ENCODE measurements around the gene SASH1.

SASH1 gene

DNA sequence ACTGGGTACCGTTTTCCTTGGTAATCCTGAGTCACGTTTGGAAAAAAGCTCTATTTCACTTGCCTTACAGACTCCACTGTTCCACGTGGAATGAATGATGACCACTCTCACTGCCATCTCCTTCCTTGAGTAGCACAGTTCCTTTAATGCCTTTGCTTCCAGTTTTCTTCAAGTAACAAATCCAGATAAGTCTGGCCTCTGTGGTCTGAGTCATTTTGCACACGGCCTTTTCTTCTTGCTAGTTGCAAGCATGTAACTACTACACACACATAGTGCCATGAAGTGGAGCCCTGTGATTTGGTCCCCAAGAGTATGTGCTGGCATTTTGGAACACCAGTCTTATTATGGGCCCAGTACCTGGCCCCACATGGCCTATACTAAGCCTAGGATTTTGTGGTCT lies 182.8 kb downstream of the SASH1 start:
- H3K27ac ChIP-seq (ENCODE audit: low read depth, low read length): no peak overlapping the region
- peaks cover 19% of the 10 kb centered on the region for H3K36me3 ChIP-seq (ENCODE audit: insufficient read depth, low read length)
- 92% methylated on average over 4 of the region's 4 CpGs for WGBS
- H3K27me3 ChIP-seq (ENCODE audit: insufficient read depth, low read length): no peaks in the 10 kb centered on the region
- no peak overlapping the region for H3K4me3 ChIP-seq (ENCODE audit: low read length)
- H3K4me1 ChIP-seq (ENCODE audit: insufficient read depth, low read length): peaks cover 27% of the 10 kb centered on the region
- no peaks in the 10 kb centered on the region for H3K9me3 ChIP-seq (ENCODE audit: insufficient read depth, low read depth, low read length)
- H3K9ac ChIP-seq (ENCODE audit: low read depth, low read length): no peak overlapping the region

DNA sequence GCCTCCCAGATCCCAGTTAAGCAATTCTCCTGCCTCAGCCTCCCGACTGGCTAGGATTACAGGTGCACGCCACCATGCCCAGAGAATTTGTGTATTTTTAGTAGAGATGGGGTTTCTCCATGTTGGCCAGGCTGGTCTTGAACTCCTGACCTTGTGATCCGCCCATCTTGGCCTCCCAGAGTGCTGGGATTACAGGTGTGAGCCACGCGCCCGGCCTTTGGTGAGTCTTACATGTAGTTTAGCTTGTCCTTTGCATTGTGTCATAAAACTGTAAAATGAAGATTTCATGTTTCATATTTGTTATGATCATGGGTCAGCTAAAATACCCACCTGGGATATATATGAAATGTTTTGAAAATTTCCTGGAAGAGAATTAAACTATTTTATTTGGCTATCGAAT lies 183.5 kb downstream of the SASH1 start:
- Histone ChIP-seq H3K9ac (ENCODE audit: low read depth, low read length) (no peak overlapping the region), H3K27ac (ENCODE audit: low read depth, low read length) (no peak overlapping the region), H3K27me3 (ENCODE audit: insufficient read depth, low read length) (no peaks in the 10 kb centered on the region), H3K36me3 (ENCODE audit: insufficient read depth, low read length) (peaks cover 15% of the 10 kb centered on the region), H3K9me3 (ENCODE audit: insufficient read depth, low read depth, low read length) (no peaks in the 10 kb centered on the region), H3K4me1 (ENCODE audit: insufficient read depth, low read length) (peaks cover 28% of the 10 kb centered on the region), H3K4me3 (ENCODE audit: low read length) (no peak overlapping the region)
- WGBS: 97% methylated on average over 7 of the region's 7 CpGs

DNA sequence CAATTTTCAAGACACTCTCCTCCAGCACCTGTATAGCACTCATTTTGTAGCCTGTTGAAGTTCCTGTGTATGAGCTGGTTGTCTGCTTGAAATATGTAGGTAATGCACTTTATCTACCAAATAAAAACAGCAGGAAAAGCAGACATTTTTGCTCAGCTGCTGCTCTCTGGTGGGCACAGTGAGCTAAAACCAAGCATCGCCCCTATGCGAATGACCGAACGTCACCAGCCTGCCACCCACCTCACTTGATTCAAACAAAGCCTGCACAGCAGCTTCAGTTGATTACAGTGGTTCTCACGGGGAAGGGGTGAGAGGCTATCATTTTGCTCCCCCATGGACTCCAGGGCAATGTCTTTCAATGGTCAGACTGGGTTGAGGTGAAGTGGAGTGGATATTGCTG lies 185.7 kb downstream of the SASH1 start:
- no peak overlapping the region for H3K9ac ChIP-seq (ENCODE audit: low read depth, low read length)
- H3K27ac ChIP-seq (ENCODE audit: low read depth, low read length): no peak overlapping the region
- WGBS: 86% methylated on average over 5 of the region's 5 CpGs
- H3K27me3 ChIP-seq (ENCODE audit: insufficient read depth, low read length): no peaks in the 10 kb centered on the region
- H3K9me3 ChIP-seq (ENCODE audit: insufficient read depth, low read depth, low read length): no peaks in the 10 kb centered on the region
- H3K4me1 ChIP-seq (ENCODE audit: insufficient read depth, low read length): peaks cover 23% of the 10 kb centered on the region
- peaks cover 31% of the 10 kb centered on the region for H3K36me3 ChIP-seq (ENCODE audit: insufficient read depth, low read length)
- no peak overlapping the region for H3K4me3 ChIP-seq (ENCODE audit: low read length)

DNA sequence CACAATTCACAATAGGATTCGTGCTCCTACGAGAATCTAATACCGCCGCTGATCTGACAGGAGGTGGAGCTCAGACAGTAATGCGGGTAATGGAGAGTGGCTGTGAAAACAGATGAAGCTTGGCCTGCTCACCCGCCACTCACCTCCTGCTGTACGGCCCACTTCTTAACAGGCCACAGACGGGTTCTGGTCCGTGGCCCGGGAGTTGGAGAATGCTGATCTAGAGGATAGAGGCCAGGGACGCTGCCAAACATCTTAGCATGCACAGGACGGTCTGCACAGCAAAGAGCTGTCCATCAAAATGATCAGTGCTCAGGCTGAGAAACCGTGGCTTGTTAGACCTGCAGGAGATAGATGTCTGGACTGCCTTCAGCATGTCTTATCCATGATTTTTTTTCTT lies 186.4 kb downstream of the SASH1 start:
- Histone ChIP-seq H3K36me3 (ENCODE audit: insufficient read depth, low read length) (peaks cover 38% of the 10 kb centered on the region), H3K27ac (ENCODE audit: low read depth, low read length) (no peak overlapping the region), H3K27me3 (ENCODE audit: insufficient read depth, low read length) (no peaks in the 10 kb centered on the region), H3K4me3 (ENCODE audit: low read length) (no peak overlapping the region), H3K9me3 (ENCODE audit: insufficient read depth, low read depth, low read length) (no peaks in the 10 kb centered on the region), H3K9ac (ENCODE audit: low read depth, low read length) (no peak overlapping the region), H3K4me1 (ENCODE audit: insufficient read depth, low read length) (peaks cover 18% of the 10 kb centered on the region)
- WGBS: 97% methylated on average over 13 of the region's 13 CpGs

DNA sequence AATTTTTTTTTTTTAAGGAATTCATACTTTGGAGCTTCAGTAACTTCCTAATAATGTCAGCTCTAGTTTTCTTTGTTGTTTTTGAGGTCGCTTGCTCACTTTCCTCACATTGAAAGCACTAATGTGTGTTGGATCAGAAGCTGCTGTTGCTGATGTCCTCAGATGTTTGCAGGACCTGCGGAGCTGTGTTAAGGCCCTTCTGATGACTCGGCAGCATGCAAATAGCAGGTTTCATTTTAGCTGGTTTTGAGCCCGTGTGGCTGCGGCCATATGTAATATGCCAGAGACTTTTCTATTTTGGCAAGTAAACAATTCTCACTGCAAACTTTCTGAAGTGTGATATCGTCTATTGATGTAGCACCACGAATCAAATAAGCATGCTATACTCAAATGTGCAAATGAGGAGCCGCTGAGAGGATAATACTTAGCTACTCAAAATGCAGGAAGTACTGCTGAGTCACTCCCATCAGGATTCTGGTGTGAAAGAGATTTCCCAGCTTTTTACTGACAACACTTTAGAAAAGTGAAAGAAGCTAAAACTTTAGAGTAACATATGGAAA lies 187.8 kb downstream of the SASH1 start:
- Histone ChIP-seq H3K36me3 (ENCODE audit: insufficient read depth, low read length) (peaks cover 50% of the 10 kb centered on the region), H3K9ac (ENCODE audit: low read depth, low read length) (peak overlapping the region; percentile 67), H3K9me3 (ENCODE audit: insufficient read depth, low read depth, low read length) (no peaks in the 10 kb centered on the region), H3K27ac (ENCODE audit: low read depth, low read length) (peak overlapping the region; percentile 83), H3K27me3 (ENCODE audit: insufficient read depth, low read length) (no peaks in the 10 kb centered on the region), H3K4me3 (ENCODE audit: low read length) (no peak overlapping the region), H3K4me1 (ENCODE audit: insufficient read depth, low read length) (peaks cover 18% of the 10 kb centered on the region)
- 31% methylated on average over 8 of the region's 8 CpGs for WGBS

DNA sequence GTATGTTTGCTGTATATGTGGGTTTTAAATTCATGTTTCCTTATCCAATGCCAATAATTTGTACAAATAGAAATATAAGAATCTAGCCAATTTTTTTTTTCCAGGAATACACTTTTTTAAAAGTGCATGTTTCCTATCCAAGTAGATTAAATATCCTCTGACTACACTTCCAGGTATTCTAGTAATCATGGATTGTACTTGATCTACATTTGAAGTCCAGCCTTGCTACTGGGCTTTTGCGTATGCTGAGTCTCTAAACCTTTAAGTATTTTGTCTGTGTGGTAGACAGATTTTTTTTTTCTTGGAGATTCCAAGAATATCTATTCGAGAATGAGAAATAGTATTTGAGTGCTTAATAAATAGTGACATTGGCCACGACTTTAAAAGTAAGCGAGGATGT lies 188.3 kb downstream of the SASH1 start:
- Histone ChIP-seq H3K27me3 (ENCODE audit: insufficient read depth, low read length) (no peaks in the 10 kb centered on the region), H3K4me1 (ENCODE audit: insufficient read depth, low read length) (peaks cover 18% of the 10 kb centered on the region), H3K9me3 (ENCODE audit: insufficient read depth, low read depth, low read length) (no peaks in the 10 kb centered on the region), H3K9ac (ENCODE audit: low read depth, low read length) (peak overlapping the region; percentile 67), H3K27ac (ENCODE audit: low read depth, low read length) (peak overlapping the region; percentile 83), H3K4me3 (ENCODE audit: low read length) (no peak overlapping the region), H3K36me3 (ENCODE audit: insufficient read depth, low read length) (peaks cover 54% of the 10 kb centered on the region)
- WGBS: 93% methylated on average over 4 of the region's 4 CpGs

DNA sequence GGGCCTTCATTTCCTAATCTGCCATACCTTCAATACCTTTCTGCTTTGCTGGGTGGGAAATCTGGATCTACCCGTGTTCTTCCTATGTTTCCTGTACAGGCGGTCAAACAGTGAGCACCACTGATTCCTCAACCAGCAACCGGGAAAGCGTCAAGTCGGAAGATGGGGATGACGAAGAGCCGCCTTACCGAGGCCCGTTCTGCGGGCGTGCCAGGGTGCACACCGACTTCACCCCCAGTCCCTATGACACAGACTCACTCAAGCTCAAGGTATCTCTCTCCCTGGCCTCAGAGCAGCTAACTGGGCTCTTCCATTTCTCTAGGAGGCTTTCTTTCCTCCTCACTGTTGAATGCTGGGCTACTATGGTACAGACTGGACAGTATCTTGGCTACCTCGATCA lies 190.1 kb downstream of the SASH1 start:
- Histone ChIP-seq H3K4me1 (ENCODE audit: insufficient read depth, low read length) (peaks cover 18% of the 10 kb centered on the region), H3K9ac (ENCODE audit: low read depth, low read length) (no peak overlapping the region), H3K27ac (ENCODE audit: low read depth, low read length) (no peak overlapping the region), H3K27me3 (ENCODE audit: insufficient read depth, low read length) (no peaks in the 10 kb centered on the region), H3K36me3 (ENCODE audit: insufficient read depth, low read length) (peaks cover 62% of the 10 kb centered on the region), H3K4me3 (ENCODE audit: low read length) (no peak overlapping the region), H3K9me3 (ENCODE audit: insufficient read depth, low read depth, low read length) (no peaks in the 10 kb centered on the region)
- 97% methylated on average over 13 of the region's 13 CpGs for WGBS

DNA sequence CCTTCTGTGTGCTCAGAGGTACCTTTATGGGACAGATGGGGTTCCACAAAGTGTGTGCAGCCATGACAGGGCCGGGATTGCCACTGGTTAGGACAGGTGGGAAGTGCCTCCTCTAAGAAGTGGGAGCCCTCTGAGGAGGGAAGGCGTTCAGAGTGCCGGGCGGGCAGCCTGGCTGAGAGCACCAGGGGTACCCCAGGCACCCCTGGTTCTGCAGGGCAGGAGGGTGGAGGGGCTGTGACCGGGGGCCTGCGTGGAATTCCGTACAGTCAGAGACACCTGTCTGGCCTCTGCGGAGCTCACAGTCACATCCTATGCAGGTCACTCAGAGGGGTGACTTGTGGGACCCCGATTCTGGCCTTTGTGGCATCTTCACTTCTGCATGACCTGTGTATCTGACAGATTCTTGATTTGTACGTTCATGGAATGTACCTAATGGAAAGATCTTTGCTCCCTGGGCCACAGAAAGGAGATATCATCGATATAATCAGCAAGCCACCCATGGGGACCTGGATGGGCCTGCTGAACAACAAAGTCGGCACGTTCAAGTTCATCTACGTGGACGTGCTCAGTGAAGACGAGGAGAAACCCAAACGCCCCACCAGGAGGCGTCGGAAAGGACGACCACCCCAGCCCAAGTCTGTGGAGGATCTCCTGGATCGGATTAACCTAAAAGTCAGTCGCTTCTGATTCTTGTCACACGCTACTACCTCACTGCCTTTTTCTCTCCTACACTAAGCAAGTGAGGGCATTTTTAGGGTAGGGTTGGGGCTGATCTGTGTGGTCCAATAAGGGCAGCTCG lies 190.9 kb downstream of the SASH1 start:
- Histone ChIP-seq H3K27me3 (ENCODE audit: insufficient read depth, low read length) (no peaks in the 10 kb centered on the region), H3K9ac (ENCODE audit: low read depth, low read length) (no peak overlapping the region), H3K27ac (ENCODE audit: low read depth, low read length) (no peak overlapping the region), H3K4me3 (ENCODE audit: low read length) (no peak overlapping the region), H3K4me1 (ENCODE audit: insufficient read depth, low read length) (peaks cover 18% of the 10 kb centered on the region), H3K9me3 (ENCODE audit: insufficient read depth, low read depth, low read length) (no peaks in the 10 kb centered on the region), H3K36me3 (ENCODE audit: insufficient read depth, low read length) (peaks cover 66% of the 10 kb centered on the region)
- WGBS: 94% methylated on average over 23 of the region's 24 CpGs

DNA sequence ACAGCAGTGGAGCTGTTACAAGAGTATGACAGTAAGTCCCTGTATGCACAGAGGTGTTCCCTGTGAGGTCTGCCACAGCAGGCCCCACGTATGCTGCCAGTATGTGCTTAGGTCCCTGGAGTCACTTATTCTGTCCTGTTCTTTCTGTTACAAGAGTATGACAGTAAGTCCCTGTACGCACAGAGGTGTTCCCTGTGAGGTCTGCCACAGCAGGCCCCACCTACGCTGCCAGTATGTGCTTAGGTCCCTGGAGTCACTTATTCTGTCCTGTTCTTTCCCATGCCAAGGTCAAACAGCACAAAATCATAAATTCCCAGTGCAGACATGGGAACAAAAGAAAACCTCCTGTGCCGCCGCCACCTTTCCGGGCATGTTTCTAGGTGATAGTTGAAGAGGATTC lies 192.2 kb downstream of the SASH1 start:
- Histone ChIP-seq H3K36me3 (ENCODE audit: insufficient read depth, low read length) (peaks cover 72% of the 10 kb centered on the region), H3K9ac (ENCODE audit: low read depth, low read length) (no peak overlapping the region), H3K9me3 (ENCODE audit: insufficient read depth, low read depth, low read length) (no peaks in the 10 kb centered on the region), H3K4me3 (ENCODE audit: low read length) (no peak overlapping the region), H3K4me1 (ENCODE audit: insufficient read depth, low read length) (peaks cover 18% of the 10 kb centered on the region), H3K27ac (ENCODE audit: low read depth, low read length) (no peak overlapping the region), H3K27me3 (ENCODE audit: insufficient read depth, low read length) (no peaks in the 10 kb centered on the region)
- WGBS: 95% methylated on average over 6 of the region's 6 CpGs

DNA sequence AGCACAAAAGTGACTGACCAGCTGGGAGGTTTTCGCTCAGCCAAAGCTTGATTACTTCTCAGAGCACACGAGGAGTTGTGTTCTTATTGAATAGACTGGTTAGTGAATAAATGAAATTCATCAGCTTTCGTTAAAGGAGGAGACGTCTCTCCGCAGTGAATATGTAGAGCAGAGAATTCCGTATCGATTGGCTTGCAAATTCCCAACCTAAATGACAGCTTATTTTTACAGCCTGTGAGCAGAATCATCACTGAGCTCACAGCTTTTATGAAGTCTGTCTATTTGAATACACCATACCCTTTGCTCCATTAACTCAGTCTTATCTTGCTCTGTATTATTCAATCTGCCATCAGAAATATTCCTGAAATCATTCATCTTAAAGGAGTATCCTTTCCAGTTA lies 192.7 kb downstream of the SASH1 start:
- H3K9me3 ChIP-seq (ENCODE audit: insufficient read depth, low read depth, low read length): no peaks in the 10 kb centered on the region
- 97% methylated on average over 7 of the region's 7 CpGs for whole genome bisulfite sequencing
- H3K4me3 ChIP-seq (ENCODE audit: low read length): no peak overlapping the region
- no peaks in the 10 kb centered on the region for H3K27me3 ChIP-seq (ENCODE audit: insufficient read depth, low read length)
- H3K36me3 ChIP-seq (ENCODE audit: insufficient read depth, low read length): peaks cover 77% of the 10 kb centered on the region
- H3K9ac ChIP-seq (ENCODE audit: low read depth, low read length): no peak overlapping the region
- H3K27ac ChIP-seq (ENCODE audit: low read depth, low read length): no peak overlapping the region
- peaks cover 13% of the 10 kb centered on the region for H3K4me1 ChIP-seq (ENCODE audit: insufficient read depth, low read length)

DNA sequence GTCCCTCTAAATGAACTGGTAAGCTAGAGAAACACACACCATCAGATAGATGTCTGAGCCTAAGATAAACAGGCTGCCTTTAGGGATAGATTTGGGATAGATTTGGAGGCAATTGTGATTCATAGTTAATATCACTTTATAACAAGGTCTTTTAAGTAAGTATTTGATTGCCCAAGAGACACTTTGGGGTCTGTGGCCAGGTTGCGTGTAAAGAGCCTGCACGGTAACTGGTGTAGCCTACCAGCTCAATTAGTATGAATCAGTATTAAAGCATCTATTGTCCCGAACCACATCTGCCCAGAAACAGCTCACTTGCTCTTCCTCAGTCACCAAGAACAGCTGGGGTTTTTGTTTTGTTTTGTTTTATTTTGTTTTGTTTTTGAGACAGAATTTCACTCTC lies 193.3 kb downstream of the SASH1 start:
- Histone ChIP-seq H3K36me3 (ENCODE audit: insufficient read depth, low read length) (peaks cover 83% of the 10 kb centered on the region), H3K27ac (ENCODE audit: low read depth, low read length) (no peak overlapping the region), H3K9me3 (ENCODE audit: insufficient read depth, low read depth, low read length) (no peaks in the 10 kb centered on the region), H3K4me1 (ENCODE audit: insufficient read depth, low read length) (peaks cover 7% of the 10 kb centered on the region), H3K9ac (ENCODE audit: low read depth, low read length) (no peak overlapping the region), H3K4me3 (ENCODE audit: low read length) (no peak overlapping the region), H3K27me3 (ENCODE audit: insufficient read depth, low read length) (no peaks in the 10 kb centered on the region)
- WGBS: 100% methylated on average over 3 of the region's 3 CpGs
